GM12872 (cell line): ENCODE data around the gene PRSS57.

Source experiments
- CTCF ChIP-seq: IDR thresholded peaks from 3 replicates; pipeline ENCODE4 v1.5.1; 2011; ENCODE audit warnings: low read depth, mild to moderate bottlenecking, low read length, moderate library complexity; ENCODE audit not compliant: insufficient read depth

The PRSS57 gene

GRCh38 chr19:726993-727956 lies 32.0 kb upstream of the PRSS57 start:
- TF ChIP-seq CTCF = no peak

- TF ChIP-seq CTCF = no peak
Measured at GRCh38 chr19:725461-726089, 30.3 kb upstream of the PRSS57 start.

GRCh38 chr19:723714-724113 lies 28.5 kb upstream of the PRSS57 start:
- no peak for TF ChIP-seq CTCF

GRCh38 chr19:723247-723646 lies 28.0 kb upstream of the PRSS57 start:
- no peak for TF ChIP-seq CTCF

GRCh38 chr19:722553-723101 lies 27.4 kb upstream of the PRSS57 start:
- TF ChIP-seq CTCF = no peak

- TF ChIP-seq CTCF = no peak
Measured at GRCh38 chr19:720345-721160, 25.3 kb upstream of the PRSS57 start.

GRCh38 chr19:719636-720344 lies 24.5 kb upstream of the PRSS57 start:
- TF ChIP-seq CTCF = no peak
